K562 (cell line): Measurements from ENCODE around the gene MAGIX. TPM values are rescaled to one million over a fixed set of nuclear protein-coding genes. Genes with fewer than 3 reads are reported as not detected.

Source experiments
- ATAC-seq: fragments of 200-7000 bp; cut with Tn5 transposase; 3 replicates; pipeline ENCODE4 v1.9.1; 2020; ENCODE audit warnings: moderate library complexity
- BruUV-seq: library from RNA; stranded (reverse); fragments of 400-500 nt; replicated peaks from 2 replicates; lab custom pipeline; 2021; lab: Mats Ljungman, UMichigan
- CTCF ChIA-PET: fragments of 300-600 bp; formaldehyde crosslinking; extraction: SDS; loops from one replicate; lab custom pipeline; 2021; ENCODE audit warnings: low intra/inter-chr PET ratio; lab: Yijun Ruan, JAX
- POLR2A ChIA-PET: fragments of 300-600, 350-650 bp; sonication (Branson Sonifier 250); formaldehyde crosslinking; extraction: SDS; loops from one replicate; lab custom pipeline; 2021; ENCODE audit warnings: antibody characterized with exemption, inconsistent platforms; lab: Yijun Ruan, JAX
- DNase-seq, 4 experiments: peaks; one replicate each; pipeline versions ENCODE4 v3.0.0 to v3.0.0-alpha.2; 2011 to 2018; ENCODE audit warnings: low spot score in 3 of 4, mixed read lengths in 3 of 4; ENCODE audit errors: extremely low read depth in 1 of 4
- FAIRE-seq: peaks from 2 replicates; lab custom pipeline; 2011; peaks lifted over from hg19 to GRCh38; lab: Jason Lieb, UNC
- H2AFZ ChIP-seq: 2 replicates; pipeline ENCODE4 v1.6.0; 2011; ENCODE audit warnings: low read depth, low read length, control low read depth, inconsistent platforms
- H3K27ac ChIP-seq: fragments of 200-600 bp; 3 replicates; pipeline ENCODE4 v1.8.0; 2011; ENCODE audit warnings: low read depth, mild to moderate bottlenecking, control low read depth, inconsistent platforms, low read length, moderate library complexity, mixed read lengths; ENCODE audit errors: extremely low read depth
- H3K27me3 ChIP-seq, 2 experiments: fragments of 300-600 bp in 1 of 2; 2 replicates in 1 of 2; 3 replicates in 1 of 2; pipeline versions ENCODE4 v1.6.0 to v1.8.0; 2011; ENCODE audit warnings: inconsistent platforms in 2 of 2, low read length in 2 of 2, mild to moderate bottlenecking in 1 of 2, mixed read lengths in 1 of 2, moderate library complexity in 1 of 2; ENCODE audit not compliant: control insufficient read depth in 2 of 2, insufficient read depth in 2 of 2
- H3K36me3 ChIP-seq: fragments of 300-600 bp; 3 replicates; pipeline ENCODE4 v1.8.0; 2011; ENCODE audit warnings: mild to moderate bottlenecking, low read length, inconsistent platforms; ENCODE audit not compliant: control insufficient read depth, insufficient read depth
- H3K4me1 ChIP-seq, 2 experiments: fragments of 200-600 bp in 1 of 2; replicated peaks in 1 of 2; 2 replicates in 1 of 2; 3 replicates in 1 of 2; pipeline versions ENCODE4 v1.5.1 to v1.8.0; 2011; ENCODE audit warnings: inconsistent platforms in 2 of 2, low read length in 2 of 2, mild to moderate bottlenecking in 1 of 2, mixed read lengths in 1 of 2, moderate library complexity in 1 of 2; ENCODE audit not compliant: control insufficient read depth in 2 of 2, insufficient read depth in 2 of 2
- H3K4me2 ChIP-seq: 2 replicates; pipeline ENCODE4 v1.6.1; 2011; ENCODE audit warnings: low read length, control low read depth, inconsistent platforms, mixed read lengths; ENCODE audit not compliant: insufficient read depth
- H3K4me3 ChIP-seq: fragments of 200-600 bp; sonication (generic), shearing (Covaris generic); 2 replicates; pipeline ENCODE4 v1.5.1; 2016; ENCODE audit warnings: control low read depth, inconsistent platforms
- H3K79me2 ChIP-seq: fragments of 200-600 bp; 3 replicates; pipeline ENCODE4 v1.8.0; 2011; ENCODE audit warnings: low read length, inconsistent platforms; ENCODE audit not compliant: control insufficient read depth, insufficient read depth
- H3K9ac ChIP-seq, 2 experiments: 2 replicates each; pipeline versions ENCODE4 v1.6.0 to v1.6.1; 2011; ENCODE audit warnings: low read depth in 2 of 2, low read length in 2 of 2, control low read depth in 1 of 2, inconsistent platforms in 1 of 2, mild to moderate bottlenecking in 1 of 2, mixed read lengths in 1 of 2; ENCODE audit not compliant: insufficient read depth in 1 of 2
- H3K9me1 ChIP-seq: one replicate; pipeline ENCODE4 v1.6.0; 2011; ENCODE audit warnings: inconsistent platforms, mild to moderate bottlenecking, low read length, moderate library complexity; ENCODE audit not compliant: control insufficient read depth, insufficient read depth
- H3K9me3 ChIP-seq: replicated peaks from 2 replicates; pipeline ENCODE4 v1.5.1; 2011; ENCODE audit warnings: low read depth, low read length, inconsistent platforms; ENCODE audit not compliant: control insufficient read depth, insufficient read depth
- H4K20me1 ChIP-seq: replicated peaks from 2 replicates; pipeline ENCODE4 v1.6.1; 2011; ENCODE audit warnings: low read length, inconsistent platforms, mixed read lengths; ENCODE audit not compliant: control insufficient read depth, insufficient read depth
- BRD4 ChIP-seq: fragments of 200-600 bp; sonication (generic); IDR thresholded peaks from 2 replicates; pipeline ENCODE4 v1.6.1; 2017; ENCODE audit warnings: inconsistent platforms
- EWSR1 ChIP-seq: fragments of 450-650 bp; IDR thresholded peaks from 2 replicates; pipeline ENCODE4 v1.6.1; 2018; ENCODE audit warnings: borderline replicate concordance, mild to moderate bottlenecking, low read depth, moderate library complexity; ENCODE audit not compliant: partially characterized antibody
- MCM5 ChIP-seq: fragments of 450-650 bp; IDR thresholded peaks from 2 replicates; pipeline ENCODE4 v1.6.1; 2016; ENCODE audit warnings: low read depth
- NBN ChIP-seq: fragments of 450-650 bp; IDR thresholded peaks from 2 replicates; pipeline ENCODE4 v1.6.1; 2016; ENCODE audit warnings: low read depth, mild to moderate bottlenecking
- PML ChIP-seq: IDR thresholded peaks from 2 replicates; pipeline ENCODE4 v1.6.1; 2012; ENCODE audit warnings: low read length, inconsistent platforms
- RAD21 ChIP-seq, 2 experiments: fragments of 250-450 bp in 1 of 2; fragments of 450-650 bp in 1 of 2; sonication (Bioruptor Pico) in 1 of 2; formaldehyde crosslinking in 1 of 2; IDR thresholded peaks in 1 of 2; conservative IDR thresholded peaks in 1 of 2; 2 replicates each; pipeline versions ENCODE4 v1.4.0 to v1.8.0; 2020 to 2022; ENCODE audit warnings: mild to moderate bottlenecking in 2 of 2, moderate library complexity in 1 of 2
- TAF7 ChIP-seq: fragments of 450-650 bp; IDR thresholded peaks from 2 replicates; pipeline ENCODE4 v1.6.1; 2016; ENCODE audit warnings: missing genetic modification characterization, missing compliant biosample characterization
- TEAD4 ChIP-seq, 2 experiments: sonication (generic) in 1 of 2; formaldehyde crosslinking in 1 of 2; IDR thresholded peaks; 2 replicates each; pipeline versions ENCODE4 v1.6.1 to v1.8.0; 2012 to 2022; ENCODE audit warnings: borderline replicate concordance in 1 of 2, inconsistent platforms in 1 of 2, low read length in 1 of 2, mild to moderate bottlenecking in 1 of 2, missing genetic modification reagents in 1 of 2
- TRIM24 ChIP-seq, 2 experiments: fragments of 450-650 bp; IDR thresholded peaks; 2 replicates each; pipeline ENCODE4 v1.6.1; 2016
- U2AF1 ChIP-seq: fragments of 200-400 bp; formaldehyde crosslinking; optimal IDR thresholded peaks from 2 replicates; pipeline ENCODE3; 2017; ENCODE audit warnings: mild to moderate bottlenecking, low read depth, low read length, moderate library complexity
- ZBTB26 ChIP-seq: fragments of 450-650 bp; formaldehyde crosslinking; IDR thresholded peaks from 2 replicates; pipeline ENCODE4 v1.4.0; 2022; ENCODE audit warnings: missing genetic modification characterization
- ZC3H8 ChIP-seq: fragments of 450-650 bp; IDR thresholded peaks from 2 replicates; pipeline ENCODE4 v1.6.1; 2017
- ZNF224 ChIP-seq: sonication (generic); formaldehyde crosslinking; IDR thresholded peaks from 2 replicates; pipeline ENCODE4 v1.8.0; 2022; ENCODE audit warnings: mild to moderate bottlenecking, missing genetic modification reagents
- ZNF318 ChIP-seq, 2 experiments: fragments of 450-650 bp; IDR thresholded peaks; 2 replicates each; pipeline ENCODE4 v1.6.1; 2016; ENCODE audit warnings: mild to moderate bottlenecking in 2 of 2, borderline replicate concordance in 1 of 2, low read depth in 1 of 2, moderate library complexity in 1 of 2
- WGBS: fragments of 100-300 bp; shearing (Covaris generic); methylation state at CpG from one replicate; pipeline ENCODE4 v1.1.6; 2016; ENCODE audit warnings: low coverage, mixed read lengths; ENCODE audit not compliant: insufficient coverage; ENCODE audit errors: missing lambda C conversion rate; 5-methylcytosine and 5-hydroxymethylcytosine counted together
- in situ Hi-C: fragments of 300-500 bp; cut with MboI; formaldehyde crosslinking; loops from 4 replicates; pipeline ENCODE4 v1.15.0; 2018; ENCODE audit warnings: inconsistent platforms, mixed read lengths
- intact Hi-C: fragments of 100-400 bp; cut with micrococcal nuclease; formaldehyde crosslinking; loops from 2 replicates; pipeline ENCODE4 v1.14.2; 2022
- polyA plus RNA-seq, 8 experiments: library from polyadenylated mRNA; depleted of rRNA in 4 of 8; stranded (reverse) in 5 of 8; unstranded in 3 of 8; fragments of >200 nt; fragmentation: Nextera tagmentation in 2 of 8; fragmentation: Illumina TruSeq in 1 of 8; extraction: Ambion mirVana in 2 of 8; extraction: Trizol in 1 of 8; gene quantifications; 2 replicates each; pipeline versions ENCODE4 v1.2.1 to v1.2.3, GENCODE V29; 2011 to 2014; ENCODE audit warnings: inconsistent platforms in 1 of 8, missing spikeins in 1 of 8
- total RNA-seq, 7 experiments: library from RNA; depleted of rRNA in 6 of 7; stranded (reverse); fragments of >200 nt in 6 of 7; fragmentation: Illumina TruSeq in 2 of 7; extraction: Trizol in 2 of 7; gene quantifications; 2 replicates each; pipeline versions ENCODE4 v1.2.1 to v1.2.3, GENCODE V29; 2011 to 2021; ENCODE audit warnings: low replicate concordance in 1 of 7

The MAGIX gene
- total and polyA plus RNA-seq, 9 of the 15 experiments (the other 6 are each of a cell fraction or from before 2014, with no cell fraction given), result 0.08 to 3.5 (median 0.47) TPM

- FAIRE-seq (no peak), DNase-seq (peak; percentile 51 to 77 (median 54))
- TF ChIP-seq TEAD4 (IDR thresholded peaks at IDR 0.05; ENCODE audit: low read length) (no peak), TEAD4 (CRISPR knock-in tag; IDR thresholded peaks at IDR 0.05; ENCODE audit: borderline replicate concordance) (no peak), TRIM24 (IDR thresholded peaks at IDR 0.05) (no peak), ZBTB26 (CRISPR knock-in tag) (no peak), PML (no peak), ZNF224 (CRISPR knock-in tag) (no peak), MCM5 (no peak), EWSR1 (no peak), ZC3H8 (no peak), NBN (no peak), TAF7 (tag) (no peak), ZNF318 (IDR thresholded peaks at IDR 0.05; ENCODE audit: borderline replicate concordance in 1 of 2, low read depth in 1 of 2) (no peak), BRD4 (no peak), U2AF1 (no peak), RAD21 (CRISPR knock-in tag; conservative IDR thresholded peaks at IDR 0.05 in 1 of 2, IDR thresholded peaks at IDR 0.05 in 1 of 2) (no peak)
Observed at GRCh38 chrX:49172280-49172780, 9.8 kb downstream of the MAGIX start.

More at GRCh38 chrX:49172280-49172780, 9.8 kb downstream of the MAGIX start:
- no peak overlapping the region; the same call in 1 of the 2 replicates for H2AFZ ChIP-seq
- H3K9me1 ChIP-seq, result no peaks in the 10 kb centered on the region
- no peaks in the 10 kb centered on the region for H3K27me3 ChIP-seq
- peak overlapping the region; percentile 67 to 91 for H3K9ac ChIP-seq
- H4K20me1 ChIP-seq, result no peaks in the 10 kb centered on the region; the same call in 1 of the 2 replicates
- ChIA-PET CTCF (no interaction called here), POLR2A (interaction anchor here (0.7 to 1.7 kb wide), 5 partner anchors 12 to 101 kb away, joined by 3 to 5 read pairs (median 3); no protein-coding TSS in a partner anchor)
- no TSS peak for BruUV-seq
- intact Hi-C loops, result loop anchor here (10.0 kb wide), 2 partner anchors 218 to 368 kb away; partner anchors contain the start of genes HDAC6 and OTUD5
- 69% methylated on average over 4 of the region's 37 CpGs for WGBS
- H3K4me2 ChIP-seq, result peak overlapping the region; percentile 91
- ATAC-seq, result peak; percentile 43
- peaks cover 44% of the 10 kb centered on the region; the same call in 2 of the 3 replicates for H3K36me3 ChIP-seq
- peaks cover 33% of the 10 kb centered on the region for H3K79me2 ChIP-seq
- H3K9me3 ChIP-seq, result no peaks in the 10 kb centered on the region
- peaks cover 45 to 56% of the 10 kb centered on the region in 2 experiments for H3K4me1 ChIP-seq
- peak overlapping the region; percentile 76 for H3K27ac ChIP-seq
- peak overlapping the region; percentile 57 for H3K4me3 ChIP-seq
- in situ Hi-C loops, result no loop called here
